Eye (tissue), 1 donor: Measurements from ENCODE around the gene GDI1.
A peak's percentile ranks its signal among the peaks of the same experiment; 100 is the strongest.

ENCODE experiments used
- DNase-seq: peaks from one replicate; pipeline ENCODE4 v3.0.0-alpha.2; 2015

GDI1 gene

GRCh38 chrX:154439841-154440240 lies 2.9 kb downstream of the GDI1 start:
- DNase-seq = no peak

DNA sequence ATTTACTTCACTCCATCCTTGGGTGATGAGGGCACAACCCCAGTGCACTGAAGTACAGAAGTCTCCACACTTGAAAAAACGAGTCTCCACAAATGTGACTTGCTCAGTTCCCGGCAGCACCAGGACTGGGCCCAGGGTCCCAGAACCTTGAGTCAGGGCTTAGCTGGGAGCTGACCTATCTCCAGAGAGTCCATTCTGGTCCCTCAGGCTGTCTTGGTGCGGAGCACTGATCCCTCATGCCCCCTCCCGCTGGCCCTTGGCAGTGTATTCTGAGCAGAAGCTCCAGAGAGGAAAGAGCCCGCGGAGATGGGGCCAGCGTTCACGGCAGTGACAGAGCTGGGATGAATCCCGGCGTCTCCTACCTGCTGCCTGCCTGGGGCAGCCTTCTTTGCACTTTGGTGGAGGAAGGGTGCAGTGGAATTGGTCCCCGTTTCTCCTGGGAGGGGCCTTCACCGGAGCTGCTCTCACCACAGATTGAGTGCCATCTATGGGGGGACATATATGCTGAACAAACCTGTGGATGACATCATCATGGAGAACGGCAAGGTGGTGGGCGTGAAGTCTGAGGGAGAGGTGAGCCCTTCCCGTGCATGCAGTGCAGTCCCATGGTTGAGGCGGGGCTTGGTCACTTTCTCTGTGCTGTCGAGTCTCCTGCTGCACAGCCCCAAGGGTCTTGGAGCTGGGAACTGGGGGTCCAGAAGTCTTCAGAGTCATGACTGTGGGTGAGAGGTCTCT lies 3.8 kb downstream of the GDI1 start:
- no peak for DNase-seq

GRCh38 chrX:154441564-154441963 lies 4.6 kb downstream of the GDI1 start:
- no peak for DNase-seq

DNA sequence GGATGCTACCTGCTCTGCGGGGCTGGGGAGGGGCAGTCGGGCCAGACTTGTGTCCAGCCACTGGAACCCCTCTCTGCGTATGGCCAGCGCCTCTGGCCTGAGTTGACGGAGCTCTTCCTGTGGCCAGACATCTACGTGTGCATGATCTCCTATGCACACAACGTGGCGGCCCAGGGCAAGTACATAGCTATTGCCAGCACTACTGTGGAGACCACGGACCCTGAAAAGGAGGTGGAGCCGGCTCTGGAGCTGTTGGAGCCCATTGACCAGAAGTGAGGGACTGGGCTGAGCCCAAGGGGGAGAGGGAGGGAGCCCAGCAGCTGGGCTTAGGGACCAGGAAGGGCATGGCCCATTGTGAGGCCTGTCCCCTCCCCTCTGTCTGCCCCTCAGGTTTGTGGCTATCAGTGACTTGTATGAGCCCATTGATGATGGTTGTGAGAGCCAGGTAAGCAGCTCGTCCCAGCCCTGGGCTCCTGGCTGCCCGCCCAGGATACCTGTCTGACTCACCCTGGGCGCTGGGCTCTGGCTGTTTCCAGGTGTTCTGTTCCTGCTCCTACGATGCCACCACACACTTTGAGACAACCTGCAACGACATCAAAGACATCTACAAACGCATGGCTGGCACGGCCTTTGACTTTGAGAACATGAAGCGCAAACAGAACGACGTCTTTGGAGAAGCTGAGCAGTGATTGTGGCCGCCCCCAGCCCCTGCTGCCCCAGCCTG lies 5.2 kb downstream of the GDI1 start:
- DNase-seq = no peak

GRCh38 chrX:154443479-154443910 lies 6.5 kb downstream of the GDI1 start:
- DNase-seq = no peak

GRCh38 chrX:154443992-154444754 lies 7.2 kb downstream of the GDI1 start, which contains the start of gene FAM50A:
FAM50A (plus strand) TSS chrX:154444141; CDS start chrX:154444236, 95 bp downstream.
- peak; percentile 78 for DNase-seq

DNA sequence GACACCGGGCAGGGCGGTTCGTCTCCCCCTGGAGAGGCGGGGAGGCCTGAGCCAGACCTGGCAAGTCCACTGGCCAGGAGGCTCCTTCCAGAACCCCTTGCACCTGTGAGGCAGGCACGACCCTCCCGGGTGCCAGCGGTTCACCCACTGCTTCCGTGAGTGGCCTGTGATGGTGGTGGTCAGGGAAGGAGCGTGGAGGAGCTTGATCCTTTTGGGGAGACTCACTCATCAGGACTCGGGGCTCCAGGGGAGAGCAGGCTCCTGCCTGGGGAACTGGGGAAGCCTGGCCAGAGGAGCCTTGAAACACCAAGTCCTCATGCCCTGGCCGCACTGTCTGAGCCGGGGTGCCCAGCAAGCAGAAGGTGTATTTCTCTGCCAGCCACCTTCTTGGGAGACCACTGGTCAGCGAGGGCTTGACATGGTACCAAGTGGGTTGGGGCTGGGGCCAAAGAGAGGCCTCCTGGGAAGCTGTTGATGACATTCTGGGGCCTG lies 7.8 kb downstream of the GDI1 start:
- no peak for DNase-seq

- no peak for DNase-seq
These were observed 8.8 kb downstream of the GDI1 start for GRCh38 chrX:154445776-154446175.

DNA sequence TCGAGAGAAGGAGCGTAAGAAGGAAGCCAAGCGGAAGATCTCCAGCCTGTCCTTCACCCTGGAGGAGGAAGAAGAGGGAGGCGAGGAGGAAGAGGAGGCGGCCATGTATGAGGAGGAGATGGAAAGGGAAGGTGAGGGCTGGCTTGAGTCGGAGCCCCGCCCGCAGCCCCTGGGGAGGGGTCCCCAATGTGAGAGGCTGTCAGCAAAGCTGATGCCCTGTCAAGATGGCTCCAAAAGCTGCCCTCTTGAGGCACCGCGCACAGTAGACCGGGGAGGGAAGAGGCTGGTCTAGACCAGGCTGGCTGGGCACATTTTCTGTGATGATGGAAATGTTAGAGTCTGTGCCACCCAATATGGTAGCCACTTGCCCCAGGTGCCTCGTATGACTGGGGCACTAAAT lies 9.5 kb downstream of the GDI1 start:
- no peak for DNase-seq

DNA sequence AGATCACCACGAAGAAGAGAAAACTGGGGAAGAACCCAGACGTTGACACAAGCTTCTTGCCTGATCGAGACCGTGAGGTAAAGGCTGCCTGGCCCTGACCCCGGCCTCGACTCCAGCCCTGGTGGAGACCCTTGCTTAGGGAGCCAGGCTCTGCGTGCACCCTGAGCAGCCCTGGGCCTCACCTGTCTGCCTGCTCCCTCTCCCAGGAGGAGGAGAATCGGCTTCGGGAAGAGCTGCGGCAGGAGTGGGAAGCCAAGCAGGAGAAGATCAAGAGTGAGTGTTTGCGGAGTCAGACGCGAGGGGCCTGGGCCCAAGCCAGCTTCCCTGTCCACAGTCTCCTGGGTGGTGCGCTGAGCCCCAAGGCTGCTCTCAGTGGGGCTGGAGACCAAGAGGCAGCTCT lies 11.5 kb downstream of the GDI1 start:
- no peak for DNase-seq

- no peak for DNase-seq
These were observed 12.7 kb downstream of the GDI1 start for GRCh38 chrX:154449618-154450017.

GRCh38 chrX:154450312-154450711 lies 13.4 kb downstream of the GDI1 start:
- no peak for DNase-seq

GRCh38 chrX:154452823-154453222 lies 15.9 kb downstream of the GDI1 start:
- DNase-seq = no peak

DNA sequence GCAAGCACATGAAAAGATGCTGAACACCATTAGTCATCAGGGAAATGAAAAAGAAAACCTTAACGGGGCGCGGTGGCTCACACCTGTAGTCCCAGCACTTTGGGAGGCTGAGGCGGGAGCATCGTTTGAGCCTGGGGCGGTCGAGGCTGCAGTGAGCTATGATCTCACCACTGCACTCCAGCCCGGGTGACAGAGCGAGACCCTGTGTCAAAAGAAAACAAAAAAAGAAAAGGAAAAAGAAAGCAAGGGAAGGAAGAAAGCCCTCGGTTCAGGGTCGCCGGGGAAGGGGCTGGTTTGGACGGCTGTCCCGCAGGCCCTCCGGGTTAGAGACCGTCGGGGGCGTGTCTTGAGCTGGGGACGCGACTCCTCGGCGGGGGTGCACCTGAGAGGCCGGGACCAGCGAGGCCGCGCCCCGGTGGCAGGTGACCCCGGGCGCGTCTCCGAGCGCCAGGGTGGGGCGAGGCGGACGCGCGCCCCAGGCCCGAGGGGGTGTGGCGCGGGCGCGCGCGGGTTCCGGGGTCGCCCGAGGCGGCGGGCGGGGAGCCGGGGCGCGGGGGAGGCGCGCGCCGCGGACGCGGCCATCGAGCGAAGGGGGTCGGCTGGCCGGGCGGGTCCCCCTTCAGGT lies 20.6 kb downstream of the GDI1 start:
- peak; percentile 39 for DNase-seq

- peak; percentile 44 for DNase-seq
These were observed 21.4 kb downstream of the GDI1 start, which contains the start of gene PLXNA3 for GRCh38 chrX:154458116-154458953. PLXNA3 (plus strand) TSS chrX:154458281; CDS start chrX:154460184, 1,903 bp downstream.

DNA sequence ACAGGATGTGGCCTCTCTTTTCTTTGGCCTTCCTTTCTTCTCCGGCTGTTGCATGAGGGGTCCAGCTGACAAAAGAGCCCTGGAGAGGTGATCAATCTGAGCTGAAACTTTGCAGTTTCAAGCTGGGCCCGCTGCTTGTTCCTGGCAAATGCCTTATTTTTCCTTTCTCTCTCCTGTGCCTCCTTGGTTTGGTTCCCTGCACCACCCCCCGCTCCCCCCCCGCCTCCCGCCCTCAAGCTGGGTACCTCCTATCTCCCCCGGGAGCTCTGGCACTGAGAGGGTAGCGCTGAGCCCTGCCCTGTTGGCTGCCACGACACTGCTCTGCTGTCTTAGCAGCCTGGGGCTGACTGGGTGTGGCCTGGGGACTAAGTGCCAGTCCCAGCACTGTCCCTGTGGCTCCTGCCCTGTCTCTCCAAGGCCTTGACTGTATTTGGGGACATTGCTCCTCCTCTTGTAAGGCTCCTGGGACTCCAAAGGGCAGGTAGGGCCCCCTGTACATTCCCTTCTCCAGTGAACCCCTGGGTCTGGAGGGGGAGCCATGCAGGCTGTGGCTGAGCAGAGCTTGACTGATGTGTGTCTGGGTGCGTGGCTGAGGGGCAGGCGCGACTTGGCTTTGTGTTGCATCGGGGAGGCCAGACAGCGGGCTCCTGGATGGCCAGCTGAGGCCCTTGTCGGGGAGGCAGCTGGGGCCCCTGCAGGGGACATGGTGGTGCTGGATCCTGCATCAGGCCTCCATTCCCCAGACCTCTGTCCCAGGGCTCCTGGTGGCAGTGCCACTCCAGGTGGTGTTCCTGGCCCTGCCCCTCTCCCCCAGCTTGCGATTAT lies 22.2 kb downstream of the GDI1 start:
- peak; percentile 36 for DNase-seq

DNA sequence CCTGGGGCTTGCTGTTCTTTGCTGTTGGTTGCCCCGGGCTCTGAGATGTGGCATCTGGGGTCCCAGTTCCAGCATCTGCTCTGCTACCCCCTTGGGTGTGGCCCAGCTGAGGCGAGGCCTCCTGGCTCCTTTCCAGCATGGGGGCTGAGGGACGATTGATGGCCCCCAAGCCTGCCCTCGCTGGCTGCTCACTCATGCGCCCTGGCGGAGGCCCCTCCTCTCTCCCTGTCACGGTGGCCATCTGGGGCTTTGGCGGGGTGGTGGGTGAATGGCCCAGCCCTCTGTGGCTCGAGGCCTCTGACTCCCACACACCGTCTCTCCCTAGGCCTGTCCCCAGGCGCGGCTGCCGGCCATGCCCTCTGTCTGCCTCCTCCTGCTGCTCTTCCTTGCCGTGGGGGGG lies 22.9 kb downstream of the GDI1 start:
- DNase-seq = peak; percentile 21

DNA sequence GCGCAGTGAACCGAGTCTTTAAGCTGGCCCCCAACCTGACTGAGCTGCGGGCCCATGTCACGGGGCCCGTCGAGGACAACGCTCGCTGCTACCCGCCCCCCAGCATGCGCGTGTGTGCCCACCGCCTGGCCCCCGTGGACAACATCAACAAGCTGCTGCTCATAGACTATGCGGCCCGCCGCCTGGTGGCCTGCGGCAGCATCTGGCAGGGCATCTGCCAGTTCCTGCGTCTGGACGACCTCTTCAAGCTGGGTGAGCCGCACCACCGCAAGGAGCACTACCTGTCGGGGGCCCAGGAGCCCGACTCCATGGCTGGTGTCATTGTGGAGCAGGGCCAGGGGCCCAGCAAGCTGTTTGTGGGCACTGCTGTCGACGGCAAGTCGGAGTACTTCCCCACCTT lies 23.4 kb downstream of the GDI1 start:
- DNase-seq = peak; percentile 3

DNA sequence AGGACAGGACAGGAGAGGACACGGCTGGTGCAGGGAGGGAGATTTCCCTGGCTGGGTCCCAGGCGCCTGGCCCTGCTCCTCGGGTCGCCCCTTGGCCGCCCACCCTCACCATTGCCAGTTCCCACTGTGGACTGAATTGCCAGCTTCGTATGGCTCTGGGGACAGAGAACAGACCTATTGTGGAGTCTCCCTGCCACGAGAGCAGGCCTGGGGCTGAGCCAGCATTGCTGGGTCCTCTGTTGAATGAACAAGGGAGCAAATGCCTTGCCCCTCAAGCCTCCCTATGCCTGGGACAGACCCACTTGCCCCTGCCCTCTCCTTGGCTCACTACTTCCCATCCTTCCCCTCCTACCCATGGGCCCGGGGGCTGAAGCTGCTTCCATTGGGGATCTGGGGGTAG lies 25.4 kb downstream of the GDI1 start:
- DNase-seq = no peak

DNA sequence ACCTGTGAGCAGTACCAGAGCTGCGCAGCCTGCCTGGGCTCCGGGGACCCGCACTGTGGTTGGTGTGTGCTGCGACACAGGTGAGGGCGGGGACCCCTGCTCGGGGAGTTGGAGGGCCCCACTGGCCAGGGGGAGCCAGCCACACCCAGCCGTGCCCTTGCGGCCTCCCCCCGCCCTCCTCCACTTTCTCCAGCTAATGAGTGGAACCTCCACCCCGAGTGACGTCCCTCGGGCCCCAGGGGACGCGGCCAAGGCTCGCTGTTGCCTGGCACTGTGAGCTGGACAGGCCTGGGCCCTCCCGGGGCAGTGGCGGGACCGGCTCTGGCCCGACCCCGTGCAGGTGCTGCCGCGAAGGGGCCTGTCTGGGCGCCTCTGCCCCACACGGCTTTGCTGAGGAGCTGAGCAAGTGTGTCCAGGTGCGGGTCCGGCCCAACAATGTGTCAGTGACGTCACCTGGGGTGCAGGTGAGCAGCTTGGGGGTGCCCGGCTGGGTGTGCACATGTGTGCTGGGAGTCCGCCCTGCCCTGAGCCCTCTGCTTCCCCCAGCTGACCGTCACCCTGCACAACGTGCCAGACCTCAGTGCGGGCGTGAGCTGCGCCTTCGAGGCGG lies 26.8 kb downstream of the GDI1 start:
- no peak for DNase-seq
